K562 (cell line): ENCODE data around the gene ADARB2. TPM values are rescaled to one million over a fixed set of nuclear protein-coding genes. Genes with fewer than 3 reads are reported as not detected.

Source experiments
- ATAC-seq: fragments of 200-7000 bp; cut with Tn5 transposase; 3 replicates; pipeline ENCODE4 v1.9.1; 2020; ENCODE audit warnings: moderate library complexity
- BruUV-seq: library from RNA; stranded (reverse); fragments of 400-500 nt; replicated peaks from 2 replicates; lab custom pipeline; 2021; lab: Mats Ljungman, UMichigan
- CTCF ChIA-PET: fragments of 300-600 bp; formaldehyde crosslinking; extraction: SDS; loops from one replicate; lab custom pipeline; 2021; ENCODE audit warnings: low intra/inter-chr PET ratio; lab: Yijun Ruan, JAX
- POLR2A ChIA-PET: fragments of 300-600, 350-650 bp; sonication (Branson Sonifier 250); formaldehyde crosslinking; extraction: SDS; loops from one replicate; lab custom pipeline; 2021; ENCODE audit warnings: antibody characterized with exemption, inconsistent platforms; lab: Yijun Ruan, JAX
- DNase-seq, 4 experiments: peaks; one replicate each; pipeline versions ENCODE4 v3.0.0 to v3.0.0-alpha.2; 2011 to 2018; ENCODE audit warnings: low spot score in 3 of 4, mixed read lengths in 3 of 4; ENCODE audit errors: extremely low read depth in 1 of 4
- FAIRE-seq: peaks from 2 replicates; lab custom pipeline; 2011; peaks lifted over from hg19 to GRCh38; lab: Jason Lieb, UNC
- H2AFZ ChIP-seq: 2 replicates; pipeline ENCODE4 v1.6.0; 2011; ENCODE audit warnings: low read depth, low read length, control low read depth, inconsistent platforms
- H3K27ac ChIP-seq: fragments of 200-600 bp; 3 replicates; pipeline ENCODE4 v1.8.0; 2011; ENCODE audit warnings: low read depth, mild to moderate bottlenecking, control low read depth, inconsistent platforms, low read length, moderate library complexity, mixed read lengths; ENCODE audit errors: extremely low read depth
- H3K27me3 ChIP-seq, 2 experiments: fragments of 300-600 bp in 1 of 2; 2 replicates in 1 of 2; 3 replicates in 1 of 2; pipeline versions ENCODE4 v1.6.0 to v1.8.0; 2011; ENCODE audit warnings: inconsistent platforms in 2 of 2, low read length in 2 of 2, mild to moderate bottlenecking in 1 of 2, mixed read lengths in 1 of 2, moderate library complexity in 1 of 2; ENCODE audit not compliant: control insufficient read depth in 2 of 2, insufficient read depth in 2 of 2
- H3K36me3 ChIP-seq: fragments of 300-600 bp; 3 replicates; pipeline ENCODE4 v1.8.0; 2011; ENCODE audit warnings: mild to moderate bottlenecking, low read length, inconsistent platforms; ENCODE audit not compliant: control insufficient read depth, insufficient read depth
- H3K4me1 ChIP-seq, 2 experiments: fragments of 200-600 bp in 1 of 2; replicated peaks in 1 of 2; 2 replicates in 1 of 2; 3 replicates in 1 of 2; pipeline versions ENCODE4 v1.5.1 to v1.8.0; 2011; ENCODE audit warnings: inconsistent platforms in 2 of 2, low read length in 2 of 2, mild to moderate bottlenecking in 1 of 2, mixed read lengths in 1 of 2, moderate library complexity in 1 of 2; ENCODE audit not compliant: control insufficient read depth in 2 of 2, insufficient read depth in 2 of 2
- H3K4me2 ChIP-seq: 2 replicates; pipeline ENCODE4 v1.6.1; 2011; ENCODE audit warnings: low read length, control low read depth, inconsistent platforms, mixed read lengths; ENCODE audit not compliant: insufficient read depth
- H3K4me3 ChIP-seq: fragments of 200-600 bp; sonication (generic), shearing (Covaris generic); 2 replicates; pipeline ENCODE4 v1.5.1; 2016; ENCODE audit warnings: control low read depth, inconsistent platforms
- H3K79me2 ChIP-seq: fragments of 200-600 bp; 3 replicates; pipeline ENCODE4 v1.8.0; 2011; ENCODE audit warnings: low read length, inconsistent platforms; ENCODE audit not compliant: control insufficient read depth, insufficient read depth
- H3K9ac ChIP-seq, 2 experiments: 2 replicates each; pipeline versions ENCODE4 v1.6.0 to v1.6.1; 2011; ENCODE audit warnings: low read depth in 2 of 2, low read length in 2 of 2, control low read depth in 1 of 2, inconsistent platforms in 1 of 2, mild to moderate bottlenecking in 1 of 2, mixed read lengths in 1 of 2; ENCODE audit not compliant: insufficient read depth in 1 of 2
- H3K9me1 ChIP-seq: one replicate; pipeline ENCODE4 v1.6.0; 2011; ENCODE audit warnings: inconsistent platforms, mild to moderate bottlenecking, low read length, moderate library complexity; ENCODE audit not compliant: control insufficient read depth, insufficient read depth
- H3K9me3 ChIP-seq: replicated peaks from 2 replicates; pipeline ENCODE4 v1.5.1; 2011; ENCODE audit warnings: low read depth, low read length, inconsistent platforms; ENCODE audit not compliant: control insufficient read depth, insufficient read depth
- H4K20me1 ChIP-seq: replicated peaks from 2 replicates; pipeline ENCODE4 v1.6.1; 2011; ENCODE audit warnings: low read length, inconsistent platforms, mixed read lengths; ENCODE audit not compliant: control insufficient read depth, insufficient read depth
- ADNP ChIP-seq: fragments of 200-800 bp; sonication (Bioruptor generic); IDR thresholded peaks from 2 replicates; pipeline ENCODE4 v1.6.1; 2016; ENCODE audit warnings: missing genetic modification characterization, missing compliant biosample characterization
- ATF3 ChIP-seq, 2 experiments: fragments of 450-650 bp in 1 of 2; sonication (generic) in 1 of 2; formaldehyde crosslinking in 1 of 2; IDR thresholded peaks in 1 of 2; conservative IDR thresholded peaks in 1 of 2; 2 replicates each; pipeline versions ENCODE4 v1.6.1 to v1.8.1; 2016 to 2023; ENCODE audit warnings: mild to moderate bottlenecking in 2 of 2, moderate library complexity in 2 of 2, inconsistent platforms in 1 of 2, missing genetic modification reagents in 1 of 2
- GATA2 ChIP-seq: sonication (generic); formaldehyde crosslinking; IDR thresholded peaks from 2 replicates; pipeline ENCODE4 v1.4.0; 2020; ENCODE audit warnings: mild to moderate bottlenecking, missing genetic modification reagents
- HNRNPUL1 ChIP-seq: fragments of 200-400 bp; formaldehyde crosslinking; IDR thresholded peaks from 2 replicates; pipeline ENCODE4 v1.6.1; 2017; ENCODE audit warnings: low read length
- HOXB6 ChIP-seq: fragments of 250-450 bp; sonication (Bioruptor Pico); IDR thresholded peaks from 2 replicates; pipeline ENCODE4 v1.5.1; 2022; ENCODE audit warnings: mild to moderate bottlenecking, borderline replicate concordance
- MECOM ChIP-seq: fragments of 250-450 bp; sonication (Bioruptor Pico); IDR thresholded peaks from 2 replicates; pipeline ENCODE4 v1.8.0; 2022; ENCODE audit warnings: inconsistent platforms
- NFXL1 ChIP-seq: fragments of 450-650 bp; formaldehyde crosslinking; IDR thresholded peaks from 2 replicates; pipeline ENCODE4 v1.4.0; 2021; ENCODE audit warnings: mild to moderate bottlenecking
- RBM34 ChIP-seq: fragments of 200-400 bp; formaldehyde crosslinking; IDR thresholded peaks from 2 replicates; pipeline ENCODE4 v1.6.1; 2018; ENCODE audit warnings: low read length, borderline replicate concordance; ENCODE audit not compliant: insufficient read depth
- UBTF ChIP-seq, 2 experiments: IDR thresholded peaks; 2 replicates each; pipeline ENCODE4 v1.6.1; 2012; ENCODE audit warnings: improper control_type of control experiment in 2 of 2, low read depth in 2 of 2, low read length in 2 of 2, borderline replicate concordance in 1 of 2
- ZBTB5 ChIP-seq: fragments of 450-650 bp; IDR thresholded peaks from 2 replicates; pipeline ENCODE4 v1.6.1; 2017; ENCODE audit warnings: antibody characterized with exemption
- ZMIZ1 ChIP-seq, 2 experiments: fragments of 150-350 bp in 1 of 2; IDR thresholded peaks; 2 replicates each; pipeline ENCODE4 v1.6.1; 2012 to 2016; ENCODE audit warnings: low read depth in 2 of 2, low read length in 2 of 2, mild to moderate bottlenecking in 1 of 2, moderate library complexity in 1 of 2
- ZNF75A ChIP-seq: fragments of 450-650 bp; formaldehyde crosslinking; IDR thresholded peaks from 2 replicates; pipeline ENCODE4 v1.4.0; 2020; ENCODE audit warnings: mild to moderate bottlenecking
- WGBS: fragments of 100-300 bp; shearing (Covaris generic); methylation state at CpG from one replicate; pipeline ENCODE4 v1.1.6; 2016; ENCODE audit warnings: low coverage, mixed read lengths; ENCODE audit not compliant: insufficient coverage; ENCODE audit errors: missing lambda C conversion rate; 5-methylcytosine and 5-hydroxymethylcytosine counted together
- in situ Hi-C: fragments of 300-500 bp; cut with MboI; formaldehyde crosslinking; loops from 4 replicates; pipeline ENCODE4 v1.15.0; 2018; ENCODE audit warnings: inconsistent platforms, mixed read lengths
- intact Hi-C: fragments of 100-400 bp; cut with micrococcal nuclease; formaldehyde crosslinking; loops from 2 replicates; pipeline ENCODE4 v1.14.2; 2022
- polyA plus RNA-seq, 8 experiments: library from polyadenylated mRNA; depleted of rRNA in 4 of 8; stranded (reverse) in 5 of 8; unstranded in 3 of 8; fragments of >200 nt; fragmentation: Nextera tagmentation in 2 of 8; fragmentation: Illumina TruSeq in 1 of 8; extraction: Ambion mirVana in 2 of 8; extraction: Trizol in 1 of 8; gene quantifications; 2 replicates each; pipeline versions ENCODE4 v1.2.1 to v1.2.3, GENCODE V29; 2011 to 2014; ENCODE audit warnings: inconsistent platforms in 1 of 8, missing spikeins in 1 of 8
- total RNA-seq, 7 experiments: library from RNA; depleted of rRNA in 6 of 7; stranded (reverse); fragments of >200 nt in 6 of 7; fragmentation: Illumina TruSeq in 2 of 7; extraction: Trizol in 2 of 7; gene quantifications; 2 replicates each; pipeline versions ENCODE4 v1.2.1 to v1.2.3, GENCODE V29; 2011 to 2021; ENCODE audit warnings: low replicate concordance in 1 of 7

The ADARB2 gene
- total and polyA plus RNA-seq, 9 of the 15 experiments (the other 6 are each of a cell fraction or from before 2014, with no cell fraction given), result not detected

- DNase-seq, result no peak
- no peak overlapping the region for H3K27ac ChIP-seq
- H2AFZ ChIP-seq, result no peak overlapping the region
- H3K9ac ChIP-seq, result no peak overlapping the region
- H3K9me1 ChIP-seq, result no peaks in the 10 kb centered on the region
- under 1% methylated on average over 8 of the region's 8 CpGs for WGBS
- FAIRE-seq, result no peak
- no peak overlapping the region for H3K4me3 ChIP-seq
- H4K20me1 ChIP-seq, result peaks cover 5% of the 10 kb centered on the region; the same call in 1 of the 2 replicates
- no peaks in the 10 kb centered on the region for H3K36me3 ChIP-seq
- H3K9me3 ChIP-seq, result no peaks in the 10 kb centered on the region
- intact Hi-C loops (no loop called here), in situ Hi-C loops (no loop called here)
- no peak for ATAC-seq
- H3K27me3 ChIP-seq, result peaks cover 10 to 35% of the 10 kb centered on the region in 2 experiments
- no peaks in the 10 kb centered on the region for H3K79me2 ChIP-seq
- POLR2A ChIA-PET, result no interaction called here
- no peaks in the 10 kb centered on the region for H3K4me1 ChIP-seq
- CTCF ChIA-PET, result no interaction called here
- BruUV-seq, result no TSS peak
- no peak overlapping the region for H3K4me2 ChIP-seq
- no peak for TF ChIP-seq ADNP (tag)
- TF ChIP-seq HNRNPUL1, result no peak
- TF ChIP-seq NFXL1 (CRISPR knock-in tag), result no peak
- no peak for TF ChIP-seq HOXB6
- TF ChIP-seq UBTF (IDR thresholded peaks at IDR 0.05; ENCODE audit: borderline replicate concordance in 1 of 2, low read depth in 2 of 2, low read length in 2 of 2), result no peak
- TF ChIP-seq ZNF75A (CRISPR knock-in tag), result no peak
- no peak for TF ChIP-seq ZBTB5
- no peak for TF ChIP-seq ATF3 (IDR thresholded peaks at IDR 0.05)
- TF ChIP-seq ATF3 (CRISPR knock-in tag; conservative IDR thresholded peaks at IDR 0.05), result no peak
- no peak for TF ChIP-seq GATA2 (CRISPR knock-in tag)
- TF ChIP-seq MECOM (CRISPR knock-in tag), result no peak
- no peak for TF ChIP-seq ZMIZ1 (IDR thresholded peaks at IDR 0.05; ENCODE audit: low read depth in 2 of 2, low read length in 2 of 2)
- TF ChIP-seq RBM34, result no peak
Measured at GRCh38 chr10:1284076-1284475, 453.2 kb downstream of the ADARB2 start.
